IMR-90 (cell line): ENCODE measurements around the gene CAMTA1. TPM values are rescaled to one million over a fixed set of nuclear protein-coding genes. Genes with fewer than 3 reads are reported as not detected.

ENCODE experiments used
- ATAC-seq: fragments of 200-7000 bp; cut with Tn5 transposase; 2 replicates; pipeline ENCODE4 v1.9.1; 2020; ENCODE audit warnings: low read depth, mild to moderate bottlenecking, moderate library complexity
- BruUV-seq: library from RNA; stranded (reverse); fragments of 400-500 nt; replicated peaks from 2 replicates; lab custom pipeline; 2021; lab: Mats Ljungman, UMichigan
- CTCF ChIA-PET: fragments of 300-600 bp; formaldehyde crosslinking; extraction: SDS; loops from one replicate; lab custom pipeline; 2021; ENCODE audit warnings: antibody characterized with exemption; lab: Yijun Ruan, JAX
- POLR2A ChIA-PET: fragments of 300-600 bp; sonication (Branson Sonifier 250); formaldehyde crosslinking; loops from one replicate; lab custom pipeline; 2022; ENCODE audit warnings: antibody characterized with exemption; ENCODE audit not compliant: unreplicated experiment; lab: Charles Lee
- DNase-seq: peaks from one replicate; pipeline ENCODE4 v3.0.0; 2013
- H2AFZ ChIP-seq: replicated peaks from 2 replicates; pipeline ENCODE3; 2013; ENCODE audit warnings: low read length, mild to moderate bottlenecking; ENCODE audit not compliant: poor library complexity
- H2AK5ac ChIP-seq: 2 replicates; pipeline ENCODE4 v1.6.1; 2013; ENCODE audit warnings: low read depth, low read length, inconsistent platforms
- H2AK9ac ChIP-seq: replicated peaks from 2 replicates; pipeline ENCODE3; 2013; ENCODE audit warnings: mild to moderate bottlenecking, low read depth, low read length, moderate library complexity; ENCODE audit not compliant: poor library complexity
- H2BK120ac ChIP-seq: 2 replicates; pipeline ENCODE4 v1.6.1; 2013; ENCODE audit warnings: low read depth, low read length, inconsistent platforms
- H2BK15ac ChIP-seq: 3 replicates; pipeline ENCODE4 v1.6.1; 2013; ENCODE audit warnings: low read depth, low read length, inconsistent platforms
- H2BK20ac ChIP-seq: 2 replicates; pipeline ENCODE4 v1.6.1; 2013; ENCODE audit warnings: low read depth, mild to moderate bottlenecking, inconsistent platforms, low read length, moderate library complexity
- H2BK5ac ChIP-seq: 2 replicates; pipeline ENCODE4 v1.6.1; 2013; ENCODE audit warnings: mild to moderate bottlenecking, low read depth, low read length, inconsistent platforms; ENCODE audit not compliant: poor library complexity, severe bottlenecking
- H3K14ac ChIP-seq: replicated peaks from 2 replicates; pipeline ENCODE4 v1.6.1; 2013; ENCODE audit warnings: low read depth, low read length, inconsistent platforms
- H3K18ac ChIP-seq: 2 replicates; pipeline ENCODE4 v1.6.1; 2013; ENCODE audit warnings: low read depth, low read length, control low read depth
- H3K23ac ChIP-seq: 2 replicates; pipeline ENCODE4 v1.6.1; 2013; ENCODE audit warnings: low read depth, low read length, inconsistent platforms
- H3K27ac ChIP-seq: 2 replicates; pipeline ENCODE4 v1.5.1; 2013; ENCODE audit warnings: mild to moderate bottlenecking, control low read depth, low read length; ENCODE audit not compliant: insufficient read depth
- H3K27me3 ChIP-seq: 2 replicates; pipeline ENCODE4 v1.6.1; 2013; ENCODE audit warnings: low read length; ENCODE audit not compliant: control insufficient read depth, insufficient read depth
- H3K36me3 ChIP-seq: 2 replicates; pipeline ENCODE4 v1.6.1; 2013; ENCODE audit warnings: low read length, mixed read lengths; ENCODE audit not compliant: control insufficient read depth, insufficient read depth
- H3K4ac ChIP-seq: 2 replicates; pipeline ENCODE4 v1.6.1; 2013; ENCODE audit warnings: low read depth, low read length, inconsistent platforms
- H3K4me1 ChIP-seq: 2 replicates; pipeline ENCODE4 v1.6.1; 2013; ENCODE audit warnings: low read length, mixed read lengths; ENCODE audit not compliant: control insufficient read depth, insufficient read depth
- H3K4me2 ChIP-seq: 2 replicates; pipeline ENCODE4 v1.6.1; 2013; ENCODE audit warnings: low read depth, mild to moderate bottlenecking, control low read depth, low read length, moderate library complexity
- H3K4me3 ChIP-seq: 2 replicates; pipeline ENCODE4 v1.5.1; 2013; ENCODE audit warnings: low read depth, mild to moderate bottlenecking, control low read depth, low read length, moderate library complexity; ENCODE audit not compliant: insufficient read depth
- H3K56ac ChIP-seq: 2 replicates; pipeline ENCODE4 v1.6.1; 2013; ENCODE audit warnings: low read length, inconsistent platforms; ENCODE audit not compliant: insufficient read depth; ENCODE audit errors: extremely low read depth
- H3K79me1 ChIP-seq, 2 experiments: 2 replicates each; pipeline ENCODE4 v1.6.1; 2013; ENCODE audit warnings: low read length in 2 of 2, inconsistent platforms in 1 of 2, low read depth in 1 of 2
- H3K9ac ChIP-seq: 2 replicates; pipeline ENCODE4 v1.6.1; 2013; ENCODE audit warnings: low read depth, low read length, control low read depth
- H3K9me1 ChIP-seq: 2 replicates; pipeline ENCODE4 v1.6.1; 2013; ENCODE audit warnings: low read length, inconsistent platforms; ENCODE audit not compliant: insufficient read depth
- H3K9me3 ChIP-seq: 2 replicates; pipeline ENCODE4 v1.6.1; 2013; ENCODE audit warnings: low read length; ENCODE audit not compliant: control insufficient read depth, insufficient read depth
- H4K20me1 ChIP-seq: 2 replicates; pipeline ENCODE4 v1.6.1; 2013; ENCODE audit warnings: low read length, inconsistent platforms; ENCODE audit not compliant: insufficient read depth
- H4K5ac ChIP-seq: 2 replicates; pipeline ENCODE4 v1.6.1; 2013; ENCODE audit warnings: mild to moderate bottlenecking, low read depth, low read length, control low read depth
- H4K8ac ChIP-seq, 2 experiments: 2 replicates each; pipeline ENCODE4 v1.6.1; 2013; ENCODE audit warnings: low read depth in 2 of 2, low read length in 2 of 2, control low read depth in 1 of 2, inconsistent platforms in 1 of 2
- H4K91ac ChIP-seq: 2 replicates; pipeline ENCODE4 v1.6.1; 2013; ENCODE audit warnings: low read depth, low read length, inconsistent platforms; ENCODE audit not compliant: insufficient read depth
- NFE2L2 ChIP-seq: fragments of 150-350 bp; IDR thresholded peaks from 2 replicates; pipeline ENCODE4 v1.6.1; 2016; ENCODE audit warnings: low read depth, mild to moderate bottlenecking, low read length
- RCOR1 ChIP-seq: IDR thresholded peaks from 2 replicates; pipeline ENCODE4 v1.6.1; 2012; ENCODE audit warnings: mild to moderate bottlenecking, low read length, improper control_type of control experiment; ENCODE audit not compliant: insufficient replicate concordance
- SMC3 ChIP-seq: fragments of 150-350 bp; IDR thresholded peaks from 2 replicates; pipeline ENCODE4 v1.6.1; 2016; ENCODE audit warnings: low read depth, mild to moderate bottlenecking, antibody characterized with exemption, low read length, moderate library complexity
- WGBS, 2 experiments: methylation state at CpG; one replicate each; pipeline versions ENCODE4 v1.1.5 to v1.1.7; 2013; ENCODE audit warnings: missing lambda C conversion rate in 2 of 2; ENCODE audit not compliant: insufficient read length in 1 of 2; ENCODE audit errors: extremely low coverage in 2 of 2; 5-methylcytosine and 5-hydroxymethylcytosine counted together
- dilution Hi-C: fragments of 300-500 bp; cut with HindIII; formaldehyde crosslinking; loops from one replicate; pipeline ENCODE4 v1.14.3; 2018; ENCODE audit warnings: low sequenced_read_pairs; ENCODE audit not compliant: unreplicated experiment
- in situ Hi-C: fragments of 300-500 bp; cut with MboI; formaldehyde crosslinking; loops from 3 replicates; pipeline ENCODE4 v1.14.3; 2019; ENCODE audit warnings: low sequenced_read_pairs, inconsistent platforms, mixed read lengths
- intact Hi-C: fragments of 100-400 bp; cut with micrococcal nuclease; formaldehyde crosslinking; loops from 2 replicates; pipeline ENCODE4 v1.10.0; 2022
- polyA plus RNA-seq, 3 experiments: library from polyadenylated mRNA; depleted of rRNA; stranded (reverse); fragments of >200 nt; gene quantifications; 2 replicates each; pipeline ENCODE4 v1.2.3, GENCODE V29; 2012; ENCODE audit warnings: low replicate concordance in 1 of 3
- total RNA-seq: library from RNA; depleted of rRNA; stranded (reverse); fragments of >200 nt; gene quantifications from 2 replicates; pipeline ENCODE4 v1.2.3, GENCODE V29; 2012

Gene CAMTA1
- total and polyA plus RNA-seq, 2 of the 4 experiments (the other 2 are of a cell fraction), result 35.5 to 74.3 TPM

DNA sequence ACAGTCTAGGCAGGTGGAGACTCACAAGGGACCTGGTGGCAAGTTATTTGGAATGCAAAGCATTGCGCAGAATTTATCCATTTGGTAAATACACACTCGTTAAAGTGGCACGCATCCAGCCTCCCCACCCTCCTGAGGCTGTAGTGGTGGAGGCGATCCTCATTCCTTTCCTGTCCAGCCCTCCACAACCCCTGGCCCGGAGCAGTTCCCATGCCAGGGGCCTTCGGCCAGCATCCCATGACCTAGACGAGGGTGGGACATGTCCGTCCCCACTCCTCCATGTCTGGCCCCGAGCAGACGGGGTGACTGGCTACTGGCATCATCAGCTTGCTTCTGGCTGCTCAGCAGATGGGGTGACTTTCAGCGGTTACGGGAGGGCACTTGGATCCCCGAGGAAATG is 704.3 kb downstream of the CAMTA1 start:
- H3K4me3 ChIP-seq, result no peak overlapping the region
- no peak overlapping the region for H3K9ac ChIP-seq
- H3K79me1 ChIP-seq, result no peaks in the 10 kb centered on the region
- ChIA-PET CTCF (no interaction called here), POLR2A (no interaction called here)
- no peak overlapping the region for H3K56ac ChIP-seq
- H2BK5ac ChIP-seq, result no peak overlapping the region
- H2BK120ac ChIP-seq, result no peak overlapping the region
- H3K18ac ChIP-seq, result no peak overlapping the region
- H4K20me1 ChIP-seq, result no peaks in the 10 kb centered on the region
- H3K9me3 ChIP-seq, result no peaks in the 10 kb centered on the region
- H2AFZ ChIP-seq, result no peak overlapping the region
- peaks cover 5% of the 10 kb centered on the region for H3K9me1 ChIP-seq
- no peak for DNase-seq
- H3K23ac ChIP-seq, result no peak overlapping the region
- H3K27ac ChIP-seq, result no peak overlapping the region
- no peaks in the 10 kb centered on the region for H3K36me3 ChIP-seq
- no peak overlapping the region for H2BK15ac ChIP-seq
- H3K27me3 ChIP-seq, result no peaks in the 10 kb centered on the region
- TF ChIP-seq SMC3 (no peak), NFE2L2 (no peak), RCOR1 (no peak)
- no peak overlapping the region for H2AK5ac ChIP-seq
- no peak overlapping the region for H4K8ac ChIP-seq
- H2BK20ac ChIP-seq, result no peak overlapping the region
- no peak overlapping the region for H4K5ac ChIP-seq
- BruUV-seq, result no TSS peak
- no peak overlapping the region for H3K14ac ChIP-seq
- dilution Hi-C loops, result no loop called here
- WGBS, 2 experiments, result 87% methylated on average over 3 of the region's 13 CpGs; no CpG with 5 or more reads in 1 of the 2 experiments
- intact Hi-C loops, result no loop called here
- no peak overlapping the region for H3K4me2 ChIP-seq
- in situ Hi-C loops, result no loop called here
- no peak overlapping the region for H3K4ac ChIP-seq
- peaks cover 9% of the 10 kb centered on the region for H3K4me1 ChIP-seq
- no peak overlapping the region for H4K91ac ChIP-seq
- H2AK9ac ChIP-seq, result no peak overlapping the region
- no peak for ATAC-seq
